HCT116 (cell line): ENCODE data around the gene ATP6V1G3. TPM values are rescaled to one million over a fixed set of nuclear protein-coding genes. Genes with fewer than 3 reads are reported as not detected.

Experiments used
- ATAC-seq: fragments of 200-7000 bp; cut with Tn5 transposase; 2 replicates; pipeline ENCODE4 v1.9.1; 2020; ENCODE audit warnings: mild to moderate bottlenecking, moderate library complexity
- BruUV-seq: library from RNA; stranded (reverse); fragments of 400-500 nt; replicated peaks from 2 replicates; lab custom pipeline; 2021; lab: Mats Ljungman, UMichigan
- CTCF ChIA-PET: fragments of 300-600 bp; sonication (Branson Sonifier 250); formaldehyde crosslinking; loops from one replicate; lab custom pipeline; 2021; ENCODE audit warnings: antibody characterized with exemption; lab: Charles Lee
- POLR2A ChIA-PET: fragments of 300-600, 350-600 bp; sonication (Branson Sonifier 250); formaldehyde crosslinking; loops from one replicate; lab custom pipeline; 2021; ENCODE audit warnings: antibody characterized with exemption; lab: Charles Lee
- RAD21 ChIA-PET, 2 experiments: fragments of 300-600 bp; sonication (Branson Sonifier 250); formaldehyde crosslinking; loops; one replicate each; lab custom pipeline; 2023; ENCODE audit warnings: low total read pairs in 2 of 2; ENCODE audit not compliant: uncharacterized antibody in 2 of 2, unreplicated experiment in 2 of 2, low non-redundant PET in 1 of 2; lab: Charles Lee
- DNase-seq: peaks from one replicate; pipeline ENCODE4 v3.0.0-alpha.2; 2010; ENCODE audit warnings: low read depth, low spot score
- H2AFZ ChIP-seq: fragments of 200-600 bp; shearing (Covaris generic), sonication (generic); 2 replicates; pipeline ENCODE4 v1.6.1; 2017; ENCODE audit warnings: low read depth, mixed run types, mixed read lengths, antibody characterized with exemption, low read length; ENCODE audit not compliant: poor library complexity, severe bottlenecking
- H3K27ac ChIP-seq: 2 replicates; pipeline ENCODE4 v1.5.1; 2012; ENCODE audit warnings: low read depth, low read length
- H3K27me3 ChIP-seq: fragments of 200-600 bp; sonication (generic); 2 replicates; pipeline ENCODE4 v1.6.1; 2016; ENCODE audit warnings: mixed run types, low read length, mixed read lengths; ENCODE audit not compliant: insufficient read depth
- H3K36me3 ChIP-seq, 2 experiments: fragments of 200-500 bp in 1 of 2; fragments of 200-600 bp in 1 of 2; sonication (Bioruptor generic) in 1 of 2; sonication (generic) in 1 of 2; 2 replicates each; pipeline versions ENCODE4 v1.5.1 to v1.6.1; 2014 to 2016; ENCODE audit warnings: low read length in 2 of 2, inconsistent platforms in 1 of 2, mixed read lengths in 1 of 2, mixed run types in 1 of 2; ENCODE audit not compliant: insufficient read depth in 2 of 2, control insufficient read depth in 1 of 2
- H3K4me1 ChIP-seq, 2 experiments: fragments of 200-600 bp in 1 of 2; sonication (generic) in 1 of 2; 2 replicates each; pipeline versions ENCODE4 v1.5.1 to v1.6.1; 2012 to 2017; ENCODE audit warnings: low read length in 2 of 2, inconsistent platforms in 1 of 2, mild to moderate bottlenecking in 1 of 2, mixed read lengths in 1 of 2, mixed run types in 1 of 2, moderate library complexity in 1 of 2; ENCODE audit not compliant: insufficient read depth in 2 of 2, control insufficient read depth in 1 of 2
- H3K4me2 ChIP-seq: fragments of 200-600 bp; sonication (generic); 2 replicates; pipeline ENCODE4 v1.6.1; 2017; ENCODE audit warnings: mixed run types, low read length, mixed read lengths
- H3K4me3 ChIP-seq, 2 experiments: fragments of 200-600 bp in 1 of 2; sonication (generic) in 1 of 2; replicated peaks in 1 of 2; 2 replicates each; pipeline ENCODE4 v1.5.1; 2011 to 2016; ENCODE audit warnings: low read length in 2 of 2, control low read depth in 1 of 2, low read depth in 1 of 2, mild to moderate bottlenecking in 1 of 2, mixed read lengths in 1 of 2, mixed run types in 1 of 2
- H3K79me2 ChIP-seq: fragments of 200-600 bp; sonication (generic); 2 replicates; pipeline ENCODE4 v1.6.1; 2017; ENCODE audit warnings: mild to moderate bottlenecking, mixed run types, low read length, moderate library complexity, mixed read lengths; ENCODE audit not compliant: insufficient read depth
- H3K9ac ChIP-seq: fragments of 200-600 bp; sonication (generic); 2 replicates; pipeline ENCODE4 v1.6.1; 2016; ENCODE audit warnings: low read length, mixed read lengths
- H3K9me2 ChIP-seq: fragments of 200-600 bp; sonication (generic), shearing (Covaris generic); 2 replicates; pipeline ENCODE4 v1.6.1; 2017; ENCODE audit warnings: mixed run types, mild to moderate bottlenecking, moderate library complexity; ENCODE audit not compliant: insufficient read depth
- H3K9me3 ChIP-seq, 2 experiments: fragments of 200-500 bp in 1 of 2; fragments of 200-600 bp in 1 of 2; sonication (Bioruptor generic) in 1 of 2; sonication (generic) in 1 of 2; 2 replicates each; pipeline ENCODE4 v1.6.1; 2014 to 2017; ENCODE audit warnings: low read length in 2 of 2, mixed read lengths in 2 of 2, inconsistent platforms in 1 of 2, low read depth in 1 of 2, mild to moderate bottlenecking in 1 of 2, mixed run types in 1 of 2, moderate library complexity in 1 of 2; ENCODE audit not compliant: control insufficient read depth in 1 of 2, insufficient read depth in 1 of 2
- H4K20me1 ChIP-seq: fragments of 200-600 bp; sonication (generic), shearing (Covaris generic); 2 replicates; pipeline ENCODE4 v1.6.1; 2017; ENCODE audit warnings: mixed run types, mild to moderate bottlenecking, moderate library complexity; ENCODE audit not compliant: insufficient read depth
- EGR1 ChIP-seq: IDR thresholded peaks from 2 replicates; pipeline ENCODE4 v1.6.1; 2012; ENCODE audit warnings: low read depth
- ELF1 ChIP-seq: IDR thresholded peaks from 2 replicates; pipeline ENCODE4 v1.6.1; 2012; ENCODE audit warnings: low read depth, borderline replicate concordance
- EZH2phosphoT487 ChIP-seq: fragments of 200-600 bp; IDR thresholded peaks from 2 replicates; pipeline ENCODE4 v1.6.1; 2018; ENCODE audit warnings: antibody characterized with exemption, borderline replicate concordance
- FOSL1 ChIP-seq: IDR thresholded peaks from 2 replicates; pipeline ENCODE4 v1.6.1; 2012; ENCODE audit warnings: low read depth
- RAD21 ChIP-seq: IDR thresholded peaks from 2 replicates; pipeline ENCODE4 v1.6.1; 2012; ENCODE audit warnings: low read depth, mild to moderate bottlenecking
- SIN3A ChIP-seq: IDR thresholded peaks from 2 replicates; pipeline ENCODE4 v1.6.1; 2012; ENCODE audit warnings: low read depth
- SP1 ChIP-seq: IDR thresholded peaks from 2 replicates; pipeline ENCODE4 v1.6.1; 2012; ENCODE audit warnings: low read depth
- TCF7L2 ChIP-seq: IDR thresholded peaks from 2 replicates; pipeline ENCODE4 v1.7.0; 2011; ENCODE audit warnings: borderline replicate concordance, inconsistent platforms; ENCODE audit not compliant: insufficient read depth, insufficient read length; ENCODE audit errors: extremely low read depth
- ZFX ChIP-seq: fragments of 450-650 bp; IDR thresholded peaks from 2 replicates; pipeline ENCODE4 v1.6.1; 2017
- ZNF274 ChIP-seq: fragments of 200-500 bp; sonication (Bioruptor generic); IDR thresholded peaks from 2 replicates; pipeline ENCODE4 v1.6.1; 2014; ENCODE audit warnings: mild to moderate bottlenecking, low read depth, low read length, inconsistent platforms
- intact Hi-C: fragments of 100-400 bp; cut with micrococcal nuclease; formaldehyde crosslinking; loops from 2 replicates; pipeline ENCODE4 v1.10.0; 2022
- total RNA-seq: library from RNA; stranded (reverse); gene quantifications from one replicate; pipeline ENCODE4 v1.2.1, GENCODE V29; 2021; ENCODE audit not compliant: unreplicated experiment
- TF ChIP-seq, protein P1 (sequence below): IDR thresholded peaks from 2 replicates; pipeline ENCODE4 v1.6.1; 2012; ENCODE audit warnings: low read depth
- TF ChIP-seq, protein P2 (sequence below), 3 experiments: fragments of 200-600 bp in 1 of 3; sonication (generic) in 1 of 3; IDR thresholded peaks in 2 of 3; conservative IDR thresholded peaks in 1 of 3; 2 replicates each; pipeline ENCODE4 v1.5.1; 2012 to 2017; ENCODE audit warnings: low read depth in 2 of 3, low read length in 2 of 3, antibody characterized with exemption in 1 of 3, borderline replicate concordance in 1 of 3, control low read depth in 1 of 3, mild to moderate bottlenecking in 1 of 3, mixed read lengths in 1 of 3, mixed run types in 1 of 3, moderate library complexity in 1 of 3; ENCODE audit not compliant: insufficient read depth in 1 of 3
- TF ChIP-seq, protein P3 (sequence below): IDR thresholded peaks from 2 replicates; pipeline ENCODE4 v1.6.1; 2011; ENCODE audit warnings: mild to moderate bottlenecking, low read length, moderate library complexity; ENCODE audit not compliant: insufficient replicate concordance; ENCODE audit errors: extremely low read depth

ATP6V1G3 gene
- total RNA-seq, 1 experiment from 2014 or later = not detected

DNA sequence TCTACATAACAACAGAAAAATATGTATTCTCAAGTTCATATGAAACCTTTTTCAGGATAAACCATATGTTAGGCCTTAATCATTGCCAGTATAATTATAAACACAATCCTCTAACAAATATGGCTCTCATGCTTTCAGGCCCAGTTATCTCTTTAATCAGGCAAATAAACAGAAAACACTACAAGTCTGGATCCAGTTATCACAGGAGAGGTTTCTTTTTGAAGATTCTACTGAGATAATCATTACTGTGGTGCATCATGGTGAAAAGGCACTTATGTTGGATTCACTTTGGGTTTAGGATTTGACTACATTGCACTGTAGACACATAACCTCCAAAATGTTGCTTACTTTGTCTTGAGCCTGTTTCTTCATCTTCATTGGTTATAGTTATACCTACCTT is 8.4 kb upstream of the ATP6V1G3 start:
- no peak overlapping the region for H2AFZ ChIP-seq
- H3K27me3 ChIP-seq = no peaks in the 10 kb centered on the region
- no peaks in the 10 kb centered on the region for H3K9me2 ChIP-seq
- no peak overlapping the region for H3K9ac ChIP-seq
- BruUV-seq = no TSS peak
- no peaks in the 10 kb centered on the region for H4K20me1 ChIP-seq
- TF ChIP-seq RAD21 = no peak
- TF ChIP-seq ZNF274 = no peak
- no peak for TF ChIP-seq SP1
- TF ChIP-seq, protein P1, sequence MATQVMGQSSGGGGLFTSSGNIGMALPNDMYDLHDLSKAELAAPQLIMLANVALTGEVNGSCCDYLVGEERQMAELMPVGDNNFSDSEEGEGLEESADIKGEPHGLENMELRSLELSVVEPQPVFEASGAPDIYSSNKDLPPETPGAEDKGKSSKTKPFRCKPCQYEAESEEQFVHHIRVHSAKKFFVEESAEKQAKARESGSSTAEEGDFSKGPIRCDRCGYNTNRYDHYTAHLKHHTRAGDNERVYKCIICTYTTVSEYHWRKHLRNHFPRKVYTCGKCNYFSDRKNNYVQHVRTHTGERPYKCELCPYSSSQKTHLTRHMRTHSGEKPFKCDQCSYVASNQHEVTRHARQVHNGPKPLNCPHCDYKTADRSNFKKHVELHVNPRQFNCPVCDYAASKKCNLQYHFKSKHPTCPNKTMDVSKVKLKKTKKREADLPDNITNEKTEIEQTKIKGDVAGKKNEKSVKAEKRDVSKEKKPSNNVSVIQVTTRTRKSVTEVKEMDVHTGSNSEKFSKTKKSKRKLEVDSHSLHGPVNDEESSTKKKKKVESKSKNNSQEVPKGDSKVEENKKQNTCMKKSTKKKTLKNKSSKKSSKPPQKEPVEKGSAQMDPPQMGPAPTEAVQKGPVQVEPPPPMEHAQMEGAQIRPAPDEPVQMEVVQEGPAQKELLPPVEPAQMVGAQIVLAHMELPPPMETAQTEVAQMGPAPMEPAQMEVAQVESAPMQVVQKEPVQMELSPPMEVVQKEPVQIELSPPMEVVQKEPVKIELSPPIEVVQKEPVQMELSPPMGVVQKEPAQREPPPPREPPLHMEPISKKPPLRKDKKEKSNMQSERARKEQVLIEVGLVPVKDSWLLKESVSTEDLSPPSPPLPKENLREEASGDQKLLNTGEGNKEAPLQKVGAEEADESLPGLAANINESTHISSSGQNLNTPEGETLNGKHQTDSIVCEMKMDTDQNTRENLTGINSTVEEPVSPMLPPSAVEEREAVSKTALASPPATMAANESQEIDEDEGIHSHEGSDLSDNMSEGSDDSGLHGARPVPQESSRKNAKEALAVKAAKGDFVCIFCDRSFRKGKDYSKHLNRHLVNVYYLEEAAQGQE = no peak
- no peak for TF ChIP-seq EGR1
- TF ChIP-seq ELF1 = no peak
- TF ChIP-seq TCF7L2 = no peak
- TF ChIP-seq FOSL1 = no peak
- TF ChIP-seq SIN3A = no peak
- TF ChIP-seq, protein P2, sequence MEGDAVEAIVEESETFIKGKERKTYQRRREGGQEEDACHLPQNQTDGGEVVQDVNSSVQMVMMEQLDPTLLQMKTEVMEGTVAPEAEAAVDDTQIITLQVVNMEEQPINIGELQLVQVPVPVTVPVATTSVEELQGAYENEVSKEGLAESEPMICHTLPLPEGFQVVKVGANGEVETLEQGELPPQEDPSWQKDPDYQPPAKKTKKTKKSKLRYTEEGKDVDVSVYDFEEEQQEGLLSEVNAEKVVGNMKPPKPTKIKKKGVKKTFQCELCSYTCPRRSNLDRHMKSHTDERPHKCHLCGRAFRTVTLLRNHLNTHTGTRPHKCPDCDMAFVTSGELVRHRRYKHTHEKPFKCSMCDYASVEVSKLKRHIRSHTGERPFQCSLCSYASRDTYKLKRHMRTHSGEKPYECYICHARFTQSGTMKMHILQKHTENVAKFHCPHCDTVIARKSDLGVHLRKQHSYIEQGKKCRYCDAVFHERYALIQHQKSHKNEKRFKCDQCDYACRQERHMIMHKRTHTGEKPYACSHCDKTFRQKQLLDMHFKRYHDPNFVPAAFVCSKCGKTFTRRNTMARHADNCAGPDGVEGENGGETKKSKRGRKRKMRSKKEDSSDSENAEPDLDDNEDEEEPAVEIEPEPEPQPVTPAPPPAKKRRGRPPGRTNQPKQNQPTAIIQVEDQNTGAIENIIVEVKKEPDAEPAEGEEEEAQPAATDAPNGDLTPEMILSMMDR (IDR thresholded peaks at IDR 0.05 in 2 of 3, conservative IDR thresholded peaks at IDR 0.05 in 1 of 3; ENCODE audit: borderline replicate concordance in 1 of 3, insufficient read depth in 1 of 3, low read depth in 2 of 3, low read length in 2 of 3) = no peak
- no peak for TF ChIP-seq EZH2phosphoT487
- TF ChIP-seq, protein P3, sequence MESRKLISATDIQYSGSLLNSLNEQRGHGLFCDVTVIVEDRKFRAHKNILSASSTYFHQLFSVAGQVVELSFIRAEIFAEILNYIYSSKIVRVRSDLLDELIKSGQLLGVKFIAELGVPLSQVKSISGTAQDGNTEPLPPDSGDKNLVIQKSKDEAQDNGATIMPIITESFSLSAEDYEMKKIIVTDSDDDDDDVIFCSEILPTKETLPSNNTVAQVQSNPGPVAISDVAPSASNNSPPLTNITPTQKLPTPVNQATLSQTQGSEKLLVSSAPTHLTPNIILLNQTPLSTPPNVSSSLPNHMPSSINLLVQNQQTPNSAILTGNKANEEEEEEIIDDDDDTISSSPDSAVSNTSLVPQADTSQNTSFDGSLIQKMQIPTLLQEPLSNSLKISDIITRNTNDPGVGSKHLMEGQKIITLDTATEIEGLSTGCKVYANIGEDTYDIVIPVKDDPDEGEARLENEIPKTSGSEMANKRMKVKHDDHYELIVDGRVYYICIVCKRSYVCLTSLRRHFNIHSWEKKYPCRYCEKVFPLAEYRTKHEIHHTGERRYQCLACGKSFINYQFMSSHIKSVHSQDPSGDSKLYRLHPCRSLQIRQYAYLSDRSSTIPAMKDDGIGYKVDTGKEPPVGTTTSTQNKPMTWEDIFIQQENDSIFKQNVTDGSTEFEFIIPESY = no peak
- no peak for TF ChIP-seq ZFX
- H3K4me2 ChIP-seq = no peak overlapping the region
- ChIA-PET POLR2A (no interaction called here), CTCF (no interaction called here), RAD21 (no interaction called here)
- H3K9me3 ChIP-seq = no peaks in the 10 kb centered on the region
- H3K27ac ChIP-seq = no peak overlapping the region
- no peak overlapping the region for H3K4me3 ChIP-seq
- DNase-seq (no peak), ATAC-seq (no peak)
- no peaks in the 10 kb centered on the region for H3K4me1 ChIP-seq
- H3K79me2 ChIP-seq = no peaks in the 10 kb centered on the region
- H3K36me3 ChIP-seq = no peaks in the 10 kb centered on the region
- intact Hi-C loops = no loop called here
